SW 1271 (cell line): ENCODE measurements around the gene FIGNL1.
A peak's percentile ranks its signal among the peaks of the same experiment; 100 is the strongest.
"Not testable (repeated sequence)": the region's sequence is repeated elsewhere in the genome, so short reads cannot be mapped to it uniquely, and the experiment has no call there.

Source experiments
- DNase-seq, 2 experiments: peaks; one replicate each; lab custom pipeline; 2025; lab: John Stamatoyannopoulos, UW

Gene FIGNL1

DNA sequence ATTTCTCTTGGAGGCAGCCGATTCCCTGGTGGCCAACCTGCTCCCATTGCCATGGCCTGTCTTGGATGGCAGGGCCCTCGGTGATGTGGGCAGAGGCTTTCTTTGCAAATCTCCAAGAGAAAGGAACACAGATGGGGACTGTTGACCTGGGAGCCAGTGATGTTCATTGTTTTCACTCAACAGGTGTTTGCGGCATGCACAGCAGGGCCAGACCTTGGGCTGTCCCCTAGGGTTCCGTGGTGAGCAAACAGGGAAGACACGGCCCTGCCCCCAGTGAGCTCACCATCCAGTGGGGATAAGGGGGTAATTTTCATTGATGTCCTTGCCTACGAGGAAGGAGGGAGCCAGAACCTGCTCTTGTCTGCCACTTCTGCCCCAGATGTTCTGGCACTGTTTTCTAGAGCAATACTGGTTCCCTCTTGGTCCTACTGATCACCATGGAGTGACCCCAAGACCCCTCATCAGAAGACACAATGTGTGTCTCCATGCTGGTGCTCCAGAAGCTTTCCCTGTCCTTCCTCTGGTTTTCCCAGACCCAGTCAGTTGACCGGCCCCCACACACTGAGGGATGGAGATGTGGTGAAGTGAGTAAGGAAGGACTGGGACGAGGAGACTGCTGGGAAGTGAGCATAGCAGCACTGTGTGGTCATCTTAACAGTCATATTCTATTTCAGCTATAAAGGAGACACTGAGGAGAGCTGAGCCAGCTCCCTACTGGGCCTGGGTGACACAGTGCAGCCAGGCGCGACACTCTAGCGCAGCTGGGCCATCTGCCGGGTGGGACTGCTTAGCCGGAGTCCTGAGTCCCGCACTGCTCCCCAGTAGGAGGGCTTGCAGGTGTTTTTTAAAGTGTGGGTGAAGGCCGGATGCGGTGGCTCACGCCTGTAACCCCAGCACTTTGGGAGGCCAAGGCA, 20.4 kb upstream of the FIGNL1 start:
- no peak for DNase-seq

DNA sequence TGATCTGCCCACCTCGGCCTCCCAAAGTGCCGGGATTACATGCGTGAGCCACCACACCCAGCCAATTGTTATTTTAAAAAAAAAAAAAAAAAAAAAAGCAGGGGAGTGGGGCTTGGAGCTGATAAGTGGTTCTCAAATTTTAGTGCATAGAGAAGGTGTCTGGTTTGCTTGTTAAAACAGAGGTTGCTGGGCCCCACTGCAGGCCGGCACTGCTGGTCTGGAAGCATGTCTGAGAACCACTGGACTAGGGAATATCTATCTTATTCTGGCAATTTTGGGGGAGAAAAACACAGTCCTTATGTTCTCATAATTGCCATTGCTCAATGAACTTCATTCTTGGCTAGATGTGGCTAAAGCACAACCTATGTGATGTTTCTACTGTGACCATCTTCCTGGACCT, 19.0 kb upstream of the FIGNL1 start:
- DNase-seq: no peak

DNA sequence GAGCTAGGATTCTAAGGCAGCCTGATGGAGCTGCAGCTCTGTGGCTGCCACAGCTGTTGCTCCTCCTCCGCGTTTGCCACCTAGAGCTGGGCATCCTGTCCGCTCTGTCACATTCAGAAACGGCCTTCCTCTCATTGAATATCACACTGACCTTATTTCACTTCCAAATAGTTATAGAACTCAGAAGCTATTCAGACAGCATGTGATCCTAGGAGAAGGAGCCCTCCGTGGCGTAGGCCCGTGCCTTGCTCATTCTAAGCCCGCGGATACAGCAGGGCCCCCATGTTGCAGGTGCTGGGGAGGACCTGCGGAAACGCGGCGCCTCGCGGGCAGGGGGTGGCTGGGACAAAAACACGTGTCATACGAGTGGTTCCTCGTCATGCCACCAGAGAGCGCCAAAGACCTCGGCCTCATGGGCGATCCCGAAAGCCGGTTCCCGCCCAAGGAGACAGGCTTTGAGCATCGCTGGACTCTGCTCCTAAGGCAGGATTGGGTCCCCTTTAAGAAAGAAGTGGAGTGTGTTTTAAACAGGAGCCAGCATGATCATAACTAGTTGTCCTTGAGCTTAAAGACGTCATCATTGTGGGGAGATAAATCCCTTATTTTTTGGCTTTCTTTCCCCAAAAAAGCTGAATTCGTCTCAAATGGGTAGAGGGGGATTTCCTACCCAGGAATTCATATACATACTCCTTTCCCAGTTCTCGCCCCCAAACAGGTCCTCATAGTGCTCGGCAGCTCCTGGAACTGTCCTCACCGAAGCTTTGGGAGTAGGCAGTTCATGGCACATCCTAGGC, 17.9 kb upstream of the FIGNL1 start:
- peak; percentile 2 to 31 for DNase-seq

DNA sequence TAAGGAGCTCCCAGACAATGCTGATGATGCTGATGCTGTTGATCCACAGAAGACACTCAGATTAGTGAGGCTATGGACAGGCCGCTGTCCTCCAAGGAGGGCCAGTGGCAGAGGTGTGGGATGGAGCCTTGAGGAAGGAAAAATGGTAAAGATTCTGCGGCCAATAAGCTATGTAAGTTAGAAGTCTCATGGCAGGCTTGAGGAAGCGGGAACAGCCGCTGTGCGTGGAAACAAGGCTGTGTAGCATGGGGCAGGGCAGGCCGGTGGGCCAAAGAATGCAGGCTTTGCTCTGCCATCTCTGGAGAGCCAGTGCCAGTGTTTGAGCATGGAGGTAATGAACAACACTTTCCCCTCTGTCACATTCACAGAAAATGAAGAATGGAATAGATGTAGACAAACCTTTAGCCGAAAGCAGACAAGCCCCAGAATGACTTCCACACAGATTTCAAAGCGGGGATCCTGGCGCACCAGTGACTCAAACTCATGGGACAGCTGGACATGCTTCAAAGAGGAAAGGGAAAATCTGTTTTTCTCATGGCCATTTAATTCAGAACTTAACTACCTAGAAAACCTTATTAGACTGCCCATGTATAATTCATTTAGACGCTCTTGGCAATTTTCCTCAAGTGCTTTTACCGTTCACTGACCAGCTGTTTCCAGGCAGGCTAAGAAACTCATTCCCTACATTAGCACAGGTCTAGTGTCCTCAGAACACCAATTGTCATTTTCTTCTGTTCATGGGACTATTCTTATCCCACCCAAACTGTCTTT, 16.9 kb upstream of the FIGNL1 start:
- no peak for DNase-seq

DNA sequence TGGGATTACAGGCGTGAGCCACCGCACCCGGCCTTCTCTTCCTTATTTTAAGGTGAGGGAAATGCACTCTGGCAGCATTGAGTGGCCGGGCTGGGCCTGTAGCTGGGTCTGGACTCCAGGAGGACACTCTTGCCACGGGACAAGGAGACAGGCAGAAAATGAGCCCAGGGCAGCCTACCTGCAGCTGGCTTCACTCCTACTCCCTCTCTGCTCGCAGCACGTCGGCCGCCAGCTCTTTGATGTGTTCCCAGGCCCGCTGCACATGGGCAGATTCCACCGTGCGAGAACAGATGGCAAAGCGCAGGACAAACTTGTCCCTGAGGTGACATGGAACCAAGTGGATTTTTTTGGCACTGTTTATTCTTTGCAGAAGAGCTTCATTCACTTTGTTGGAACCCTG, 12.9 kb upstream of the FIGNL1 start:
- DNase-seq: no peak

DNA sequence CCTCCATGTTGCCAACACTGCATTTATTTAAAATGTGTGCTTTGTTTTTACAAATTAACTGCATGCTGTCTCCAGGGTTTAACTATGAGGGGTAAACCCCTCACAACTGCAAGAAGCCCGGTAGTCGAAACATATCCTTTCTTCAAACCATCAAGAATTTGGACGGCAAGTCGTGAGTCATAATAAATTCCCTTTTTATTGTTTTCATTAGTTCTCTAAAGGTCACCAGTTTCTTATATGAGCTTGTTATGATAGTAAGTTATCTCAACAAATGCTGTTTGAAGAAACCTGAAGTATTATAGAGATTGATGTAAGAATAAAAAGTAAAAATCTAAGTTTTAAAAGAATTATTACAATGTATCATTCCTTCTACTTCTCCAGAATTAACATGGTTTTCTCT, 12.2 kb upstream of the FIGNL1 start:
- no peak for DNase-seq

GRCh38 chr7:50461695-50462094, 11.5 kb upstream of the FIGNL1 start:
- DNase-seq: no peak

DNA sequence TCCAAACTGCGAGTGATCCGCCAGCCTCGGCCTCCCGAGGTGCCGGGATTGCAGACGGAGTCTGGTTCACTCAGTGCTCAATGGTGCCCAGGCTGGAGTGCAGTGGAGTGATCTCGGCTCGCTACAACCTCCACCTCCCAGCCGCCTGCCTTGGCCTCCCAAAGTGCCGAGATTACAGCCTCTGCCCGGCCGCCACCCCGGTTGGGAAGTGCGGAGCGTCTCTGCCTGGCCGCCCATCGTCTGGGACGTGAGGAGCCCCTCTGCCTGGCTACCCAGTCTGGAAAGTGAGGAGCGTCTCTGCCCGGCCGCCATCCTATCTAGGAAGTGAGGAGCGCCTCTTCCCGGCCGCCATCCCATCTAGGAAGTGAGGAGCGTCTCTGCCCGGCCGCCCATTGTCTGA, 9.0 kb upstream of the FIGNL1 start:
- DNase-seq: not testable (repeated sequence)

GRCh38 chr7:50458651-50459050, 8.5 kb upstream of the FIGNL1 start:
- DNase-seq: not testable (repeated sequence)

- no peak for DNase-seq
These were observed 6.4 kb upstream of the FIGNL1 start for GRCh38 chr7:50456371-50457123.

GRCh38 chr7:50455658-50456057, 5.5 kb upstream of the FIGNL1 start:
- no peak for DNase-seq

GRCh38 chr7:50454968-50455367, 4.8 kb upstream of the FIGNL1 start:
- DNase-seq: no peak

GRCh38 chr7:50450590-50451032, 461 bp upstream of the FIGNL1 start:
- DNase-seq: no peak

DNA sequence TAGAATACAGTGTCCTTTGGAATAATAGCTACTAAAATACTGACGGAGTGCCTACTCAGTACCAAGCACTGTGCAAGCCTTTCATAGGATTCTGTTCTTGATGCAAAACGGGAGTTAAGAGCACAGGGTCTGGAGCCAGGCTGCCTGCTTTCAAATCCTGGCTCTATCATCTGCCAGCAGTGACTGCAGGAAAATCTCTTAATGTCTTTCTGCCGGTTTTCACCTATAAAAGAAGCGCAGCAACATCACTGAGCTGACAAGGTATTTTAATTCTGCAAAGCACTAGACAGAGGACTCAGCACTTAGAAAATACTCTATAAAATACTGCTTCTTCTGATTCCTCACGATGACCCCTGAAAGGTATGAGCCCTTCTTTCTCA, 659 bp downstream of the FIGNL1 start:
- DNase-seq: no peak

GRCh38 chr7:50448823-50449222, 1.3 kb downstream of the FIGNL1 start:
- no peak for DNase-seq

DNA sequence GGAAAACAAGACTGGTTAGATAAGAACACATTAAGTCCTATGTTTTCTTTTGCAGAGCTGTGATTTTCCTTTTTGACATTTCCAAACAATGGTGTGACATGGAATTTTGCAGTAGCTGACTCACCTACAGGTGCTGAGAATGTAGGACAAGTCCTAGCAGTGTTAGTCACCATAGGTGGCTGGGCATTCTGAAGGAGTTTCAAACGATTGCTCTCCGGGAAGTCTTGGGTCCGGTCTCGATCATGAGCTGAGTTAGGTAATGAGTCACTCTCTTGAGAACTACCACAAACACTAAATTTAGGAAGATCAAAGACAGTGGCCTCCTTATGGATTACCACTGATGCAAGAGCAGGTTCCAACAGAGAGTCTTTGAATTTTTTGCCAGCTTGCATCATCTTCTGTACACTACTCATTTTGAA, 3.6 kb downstream of the FIGNL1 start:
- no peak for DNase-seq

DNA sequence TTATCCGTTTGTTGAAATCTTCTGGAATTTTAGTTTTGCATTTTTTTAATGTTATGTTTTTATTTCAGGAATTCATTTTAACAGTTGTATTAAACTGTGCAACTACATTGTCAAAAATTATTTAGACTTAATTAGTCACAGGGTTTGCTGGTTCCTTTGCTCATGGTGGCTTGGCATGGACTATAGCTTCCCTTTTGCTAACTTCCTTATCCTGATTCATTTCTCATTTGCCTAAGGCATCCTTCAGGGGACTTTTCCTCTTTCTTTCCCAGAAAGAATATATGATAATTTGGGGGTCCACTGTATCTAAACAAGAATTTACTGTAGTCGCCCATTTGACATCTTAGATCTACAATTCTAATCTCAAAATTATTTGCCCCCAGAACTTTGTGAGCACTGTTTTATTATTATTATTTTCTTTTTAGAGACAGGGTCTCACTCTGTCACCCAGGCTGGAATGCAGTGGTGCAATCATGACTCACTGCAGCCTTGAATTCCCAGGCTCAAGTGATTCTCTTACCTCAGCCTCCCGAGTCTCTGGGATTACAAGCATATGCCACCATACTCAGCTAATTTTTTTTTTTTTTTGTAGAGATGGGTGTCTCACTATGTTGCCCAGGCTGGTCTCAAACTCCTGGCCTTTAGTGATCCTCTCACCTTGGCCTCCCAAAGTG, 13.9 kb downstream of the FIGNL1 start:
- DNase-seq: peak in 1 of 2 experiments; percentile 5

GRCh38 chr7:50431722-50432305, 18.3 kb downstream of the FIGNL1 start:
- no peak for DNase-seq

DNA sequence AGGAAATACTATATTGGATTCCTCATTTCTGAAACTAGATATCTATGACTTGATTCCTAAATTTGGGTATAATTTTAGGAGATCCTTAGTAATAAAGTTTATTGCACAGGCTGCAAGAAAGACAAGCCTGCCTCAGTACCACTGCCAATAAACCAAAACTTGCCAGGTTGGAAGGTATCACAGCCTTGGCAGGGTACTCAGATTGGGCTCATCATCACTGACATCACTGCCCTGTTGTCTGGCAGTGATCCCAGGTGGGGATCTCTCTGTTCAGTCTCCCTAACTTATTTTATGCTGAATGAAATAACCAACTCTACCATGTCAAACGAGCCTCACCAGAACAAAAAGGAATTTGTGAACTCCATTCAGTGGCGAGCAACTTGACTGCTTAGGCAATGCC, 18.8 kb downstream of the FIGNL1 start:
- DNase-seq: no peak

GRCh38 chr7:50428911-50429310, 21.2 kb downstream of the FIGNL1 start:
- no peak for DNase-seq

GRCh38 chr7:50427518-50427917, 22.6 kb downstream of the FIGNL1 start:
- no peak for DNase-seq
